ENCODE measurements around the gene ENTPD6.
A peak's percentile ranks its signal among the peaks of the same experiment; 100 is the strongest.
"Not testable (repeated sequence)": the region's sequence is repeated elsewhere in the genome, so short reads cannot be mapped to it uniquely, and the experiment has no call there.

Gene ENTPD6

DNA sequence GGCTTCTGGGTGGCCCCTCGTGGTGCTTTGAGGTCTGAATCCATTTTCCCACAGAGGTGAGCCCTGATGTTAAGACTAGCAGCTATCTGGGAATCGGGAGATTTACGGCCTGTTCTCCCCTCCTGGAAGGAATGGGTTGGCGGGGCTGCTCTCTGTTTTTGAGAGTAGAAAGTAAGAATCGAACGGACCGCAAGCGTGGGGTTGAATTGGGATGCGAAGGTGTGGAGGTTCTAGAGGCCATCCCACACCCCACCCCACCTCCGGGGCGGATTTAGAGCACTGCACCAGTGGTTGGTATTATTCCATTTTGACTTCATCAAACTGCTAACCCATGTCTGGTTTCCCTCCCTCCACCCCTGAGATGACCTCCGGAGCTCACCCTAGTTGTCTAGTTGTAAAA, 63.8 kb downstream of the ENTPD6 start:
- no peak for DNase-seq

DNA sequence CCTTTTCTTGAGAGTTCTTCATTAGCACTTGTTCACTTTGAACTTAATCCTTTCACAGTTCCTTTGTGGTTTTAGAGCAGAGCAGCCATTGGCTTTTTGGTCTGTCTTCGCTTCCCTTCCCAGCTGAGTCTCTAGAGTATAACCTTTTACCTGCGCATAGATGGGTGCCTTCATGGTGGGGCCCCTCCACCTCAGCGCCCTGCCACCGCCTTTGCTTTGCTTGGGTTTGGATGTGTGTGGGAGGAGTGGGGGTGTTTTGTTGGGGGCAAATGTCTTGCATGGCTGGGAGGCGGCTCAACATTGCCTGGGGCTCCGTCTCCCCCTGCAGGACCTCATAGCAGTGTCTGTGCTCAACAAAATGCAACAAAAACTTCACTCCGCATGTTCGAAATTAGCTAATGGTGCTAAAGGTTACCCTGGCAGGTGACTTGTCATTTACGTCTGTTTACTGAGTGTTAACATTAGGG, 64.3 kb downstream of the ENTPD6 start:
- DNase-seq: no peak

DNA sequence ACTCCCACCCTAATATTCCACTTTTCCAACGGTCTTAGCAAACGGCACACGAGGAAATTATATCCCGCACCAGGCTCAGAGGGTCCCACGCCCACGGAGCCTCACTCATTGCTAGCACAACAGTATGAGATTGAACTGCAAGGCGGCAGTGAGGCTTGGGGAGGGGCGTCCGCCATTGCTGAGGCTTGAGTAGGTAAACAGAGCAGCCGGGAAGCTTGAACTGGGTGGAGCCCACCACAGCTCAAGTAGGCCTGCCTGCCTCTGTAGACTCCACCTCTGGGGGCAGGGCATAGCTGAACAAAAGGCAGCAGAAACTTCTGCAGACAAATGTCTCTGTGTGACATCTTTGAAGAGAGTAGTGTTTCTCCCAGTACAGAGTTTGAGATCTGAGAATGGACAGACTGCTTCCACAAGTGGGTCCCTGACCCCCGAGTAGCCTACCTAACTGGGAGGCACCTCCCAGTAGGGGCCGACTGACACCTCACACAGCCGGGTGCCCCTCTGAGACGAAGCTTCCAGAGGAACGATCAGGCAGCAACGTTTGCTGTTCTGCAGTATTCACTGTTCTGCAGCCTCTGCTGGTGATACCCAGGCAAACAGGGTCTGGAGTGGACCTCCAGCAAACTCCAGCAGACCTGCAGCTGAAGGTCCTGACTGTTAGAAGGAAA, 65.4 kb downstream of the ENTPD6 start:
- not testable (repeated sequence) for DNase-seq

DNA sequence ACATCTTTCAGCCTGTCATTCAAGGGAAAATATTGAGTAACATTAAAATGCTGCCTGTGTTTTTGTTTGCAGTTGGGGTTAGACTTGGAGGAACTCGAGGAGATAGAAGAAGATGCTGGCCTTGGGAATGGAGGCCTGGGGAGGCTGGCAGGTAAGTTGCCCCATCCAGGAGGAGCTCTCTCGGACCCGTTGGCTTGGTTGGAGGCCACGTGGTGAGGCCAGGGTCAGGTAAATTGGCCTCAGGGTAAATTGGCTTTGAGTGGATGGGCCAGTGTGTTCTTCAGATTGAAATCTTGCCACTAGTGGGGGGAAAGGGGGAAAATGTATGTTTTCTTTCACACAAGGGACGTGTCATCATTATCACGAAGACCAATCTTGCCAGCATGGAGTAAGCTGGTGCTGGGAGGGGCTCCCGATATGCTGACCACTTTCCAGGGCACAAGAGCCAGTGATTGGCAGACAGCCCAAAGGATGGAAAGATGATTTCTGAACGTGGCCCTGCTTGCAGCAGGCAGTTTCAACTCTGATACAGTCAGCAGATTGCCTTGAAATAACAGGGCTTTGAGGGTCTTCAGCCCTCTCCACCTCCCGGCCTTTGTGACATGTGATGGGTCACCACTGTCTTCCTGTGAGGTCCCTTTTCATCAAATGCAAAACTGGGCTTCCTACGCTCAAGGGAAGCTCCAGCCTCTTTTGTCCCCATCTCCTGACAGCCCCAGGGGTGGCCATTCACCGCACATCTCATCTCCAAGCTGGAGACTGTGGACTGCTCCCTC, 73.7 kb downstream of the ENTPD6 start:
- no peak for DNase-seq

DNA sequence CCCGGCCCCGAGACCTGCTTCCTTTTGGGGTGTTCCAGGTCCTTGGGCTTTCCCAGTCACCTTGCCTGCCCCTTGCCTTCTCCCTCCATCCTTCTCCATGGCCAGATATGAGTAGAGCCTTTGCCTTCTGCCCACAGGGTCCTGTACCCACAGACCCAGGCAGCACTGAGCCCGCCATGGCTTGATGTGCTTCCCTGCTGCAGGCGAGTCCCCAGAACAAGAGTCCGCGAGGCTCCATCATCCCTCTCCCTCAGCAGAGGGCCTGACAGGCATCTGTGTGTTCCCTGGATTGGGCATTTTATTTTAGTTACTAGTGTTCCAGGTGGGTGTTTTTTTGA, 74.3 kb downstream of the ENTPD6 start:
- no peak for DNase-seq

DNA sequence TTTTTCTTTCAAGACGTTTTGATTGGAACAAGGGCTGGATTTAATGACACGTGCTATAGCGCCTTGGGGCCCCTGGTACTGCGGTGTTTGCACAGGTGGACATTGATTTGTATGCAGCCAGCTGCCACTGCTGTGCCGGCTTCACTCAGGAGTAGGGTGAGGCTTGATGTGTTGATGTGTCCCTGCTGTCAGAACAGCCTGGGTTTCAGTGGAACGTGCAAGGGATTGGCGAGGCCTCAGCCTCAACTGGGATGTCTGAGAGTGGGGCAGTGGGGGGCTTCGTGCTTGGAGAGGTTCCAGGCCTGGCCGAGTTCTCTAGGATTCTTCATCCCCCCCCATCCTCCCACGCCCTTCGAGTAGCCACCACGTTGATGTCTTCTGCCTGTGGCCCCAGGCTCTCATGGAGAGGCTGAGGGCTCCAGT, 75.3 kb downstream of the ENTPD6 start:
- DNase-seq: peak; percentile 90

DNA sequence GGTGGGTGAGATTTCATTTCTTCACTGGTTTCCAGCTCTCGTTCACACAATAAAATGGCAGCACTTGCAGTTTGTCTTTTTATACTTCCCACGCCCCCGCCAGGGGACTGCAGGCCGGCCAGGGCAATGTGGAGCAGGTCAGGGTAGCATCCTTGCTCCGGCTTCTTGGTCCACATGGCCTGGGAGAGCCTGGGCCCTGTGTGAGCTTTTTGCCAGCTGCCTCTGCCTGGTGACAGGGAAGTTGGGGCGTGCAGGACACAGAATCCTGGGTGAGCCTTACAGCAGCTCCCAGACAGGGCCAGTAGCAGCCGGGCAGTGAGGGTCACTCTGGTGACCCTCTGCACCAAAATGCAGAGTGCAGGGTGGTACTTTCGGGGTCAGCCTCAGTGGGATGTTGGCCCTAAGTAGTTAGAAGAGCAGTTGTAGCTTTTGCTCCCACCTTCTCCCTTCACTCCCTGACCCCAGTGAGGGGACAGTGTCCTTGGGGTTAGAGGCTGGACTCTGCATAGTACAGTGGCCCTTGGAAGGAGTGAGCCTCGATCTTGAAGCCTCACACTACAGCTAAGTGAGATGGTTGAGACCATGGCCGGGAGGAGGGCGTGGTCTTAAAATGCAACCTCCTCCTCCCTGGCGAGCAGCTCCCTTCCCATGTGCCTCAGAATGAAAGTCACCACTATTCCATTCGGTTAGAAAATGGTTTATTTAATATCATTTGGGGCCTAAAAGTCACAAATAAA, 76.1 kb downstream of the ENTPD6 start:
- no peak for DNase-seq

DNA sequence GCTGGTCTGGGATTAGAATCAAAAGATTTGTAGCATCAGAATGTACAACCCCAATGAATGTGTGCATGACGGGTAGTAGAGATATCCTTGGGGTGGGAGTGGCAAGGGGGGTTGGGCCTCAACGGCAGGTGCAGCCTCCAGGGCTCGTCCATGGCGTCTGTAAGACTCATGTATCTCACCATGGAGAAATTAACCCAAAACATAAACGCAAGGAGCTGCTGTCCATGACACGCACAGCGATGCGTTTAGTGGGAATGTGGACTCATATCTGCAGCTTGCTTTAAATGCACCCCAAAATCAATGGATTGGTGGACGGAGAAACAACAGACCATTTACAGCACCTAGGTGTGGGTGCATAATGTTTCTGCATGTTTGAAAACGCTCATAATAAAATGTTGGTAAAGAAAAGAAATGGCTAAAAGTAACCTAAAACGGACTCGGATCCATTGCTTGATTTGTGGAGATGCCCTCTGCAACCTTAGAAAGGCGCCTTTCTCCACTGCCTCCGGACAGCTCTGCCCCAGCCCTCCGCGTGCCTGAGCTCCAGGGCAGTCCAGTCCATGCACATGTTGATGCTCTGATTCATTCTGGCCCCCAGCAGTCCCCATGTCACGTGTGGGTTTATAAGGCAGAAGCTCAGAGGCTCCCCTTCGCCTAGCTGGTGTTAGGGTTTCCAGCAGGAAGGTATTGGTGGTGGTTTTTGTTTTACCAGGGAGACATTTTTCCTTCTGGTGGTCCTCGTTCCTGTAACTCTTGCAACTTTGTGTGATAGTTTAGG, 76.9 kb downstream of the ENTPD6 start:
- no peak for DNase-seq

DNA sequence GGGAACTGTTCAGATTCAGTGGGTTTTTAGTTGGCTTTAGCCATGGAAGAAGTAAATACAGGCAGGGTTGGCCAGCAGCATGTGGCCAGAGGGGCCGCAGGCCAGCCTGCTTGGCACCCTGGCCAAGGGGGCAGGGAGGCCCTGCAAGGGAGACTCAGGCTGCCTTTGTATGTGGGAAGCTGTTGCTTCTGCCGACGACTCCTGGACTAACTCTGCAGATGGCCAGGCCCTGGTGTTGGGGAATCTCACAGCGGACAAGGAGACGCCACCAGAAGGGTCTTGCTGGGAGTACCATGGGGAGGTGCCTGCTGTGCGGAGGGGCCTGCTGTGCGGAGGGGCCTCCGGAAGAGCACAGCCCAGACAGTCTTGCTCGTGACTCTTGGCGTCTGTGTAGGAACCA, 77.5 kb downstream of the ENTPD6 start:
- DNase-seq: no peak

DNA sequence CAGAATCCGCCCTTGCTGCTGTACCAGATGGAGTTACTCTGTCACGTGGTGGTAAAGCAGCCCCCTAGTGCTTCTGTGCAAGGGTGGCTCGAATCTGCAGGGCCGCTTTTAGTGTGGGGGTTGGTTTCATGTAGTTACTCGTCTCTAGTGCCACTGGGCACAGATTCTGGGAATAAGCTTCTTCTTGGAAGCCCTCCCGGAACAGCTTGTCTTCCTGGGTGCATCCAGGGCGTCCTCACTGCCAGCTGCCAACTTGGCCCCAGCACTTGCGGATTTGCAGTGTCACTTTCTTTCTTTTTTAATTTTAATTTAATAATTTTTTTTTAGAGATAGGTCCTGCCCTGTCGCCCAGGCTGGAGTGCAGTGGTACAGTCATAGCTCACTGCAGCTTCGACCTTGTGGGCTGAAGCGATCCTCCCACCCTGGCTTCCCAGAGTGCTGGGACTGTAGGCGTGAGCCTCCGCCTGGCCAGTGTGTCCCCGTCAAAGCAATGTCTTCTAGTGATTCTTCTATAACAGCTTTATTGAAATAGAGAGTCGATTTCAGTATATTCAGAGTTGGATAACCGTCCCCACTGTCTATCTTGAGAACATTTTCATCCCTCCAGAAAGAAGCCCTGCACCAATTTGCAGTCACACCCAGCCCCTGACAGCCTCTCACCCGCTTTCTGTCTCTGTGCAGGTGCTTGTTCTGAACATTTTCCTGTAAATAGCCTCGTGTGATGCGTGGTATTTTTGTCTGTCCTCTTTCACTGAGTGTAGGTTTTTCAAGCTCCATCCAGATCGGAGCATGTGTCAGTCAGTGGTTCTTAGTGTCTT, 78.2 kb downstream of the ENTPD6 start:
- DNase-seq: no peak

DNA sequence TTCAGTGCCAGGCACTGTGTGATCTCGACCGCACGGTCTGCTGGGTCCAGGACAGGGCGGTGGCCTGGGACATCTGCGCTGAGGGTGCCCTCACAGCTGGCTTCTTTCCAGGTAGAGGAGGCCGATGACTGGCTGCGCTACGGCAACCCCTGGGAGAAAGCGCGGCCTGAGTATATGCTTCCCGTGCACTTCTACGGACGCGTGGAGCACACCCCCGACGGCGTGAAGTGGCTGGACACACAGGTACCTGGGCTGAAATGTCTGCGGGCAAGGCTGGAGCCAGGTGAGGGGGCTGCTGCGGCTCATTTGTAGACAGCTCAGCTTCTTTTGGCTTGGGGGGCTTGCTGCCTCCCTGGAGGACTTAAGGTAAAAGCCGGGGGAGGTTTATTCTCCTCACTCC, 79.0 kb downstream of the ENTPD6 start:
- DNase-seq: no peak

DNA sequence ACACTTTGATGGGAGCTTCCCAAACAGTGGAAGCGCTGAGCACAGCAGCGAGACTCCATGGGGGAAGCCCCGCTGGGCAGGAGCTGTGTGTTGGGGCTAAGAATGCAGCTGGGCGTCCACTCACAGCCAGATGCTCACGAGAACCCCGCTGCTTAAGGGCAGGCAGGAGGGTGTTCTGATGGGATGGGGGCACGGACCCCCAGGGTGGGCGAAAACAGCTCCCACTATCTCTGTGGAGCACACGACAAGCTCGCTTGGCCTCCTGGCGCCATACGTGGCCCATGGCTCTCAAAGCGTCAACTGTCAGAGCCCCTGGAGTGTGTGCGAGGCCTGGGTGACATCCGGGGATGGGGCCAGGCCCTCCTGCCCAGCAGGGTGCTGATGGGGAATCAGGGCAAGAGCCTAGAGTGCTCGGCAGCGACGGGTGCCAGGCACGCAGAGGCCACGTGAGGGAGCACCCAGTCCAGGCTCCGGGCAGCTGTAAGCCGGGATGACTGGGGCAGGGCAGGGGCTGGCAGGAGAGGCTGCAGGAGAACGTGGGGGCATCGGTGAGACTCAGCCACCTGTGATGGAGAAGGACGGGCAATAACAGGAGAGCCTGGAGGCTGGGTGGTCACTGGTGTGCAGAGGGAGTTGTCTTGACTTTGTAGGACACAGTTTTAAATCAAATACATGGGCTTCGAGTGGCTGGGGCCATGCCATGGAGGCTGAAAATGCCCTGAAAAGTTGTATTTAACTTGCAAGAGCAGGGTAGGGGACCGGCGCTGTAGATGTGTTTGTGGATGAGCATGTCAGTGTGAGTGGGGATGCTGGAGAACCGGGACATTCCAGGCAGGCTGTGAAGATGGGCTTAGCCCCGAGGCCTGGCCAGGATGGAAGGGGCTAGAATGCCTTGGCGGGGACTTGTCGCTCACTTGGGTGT, 79.6 kb downstream of the ENTPD6 start:
- DNase-seq: no peak

DNA sequence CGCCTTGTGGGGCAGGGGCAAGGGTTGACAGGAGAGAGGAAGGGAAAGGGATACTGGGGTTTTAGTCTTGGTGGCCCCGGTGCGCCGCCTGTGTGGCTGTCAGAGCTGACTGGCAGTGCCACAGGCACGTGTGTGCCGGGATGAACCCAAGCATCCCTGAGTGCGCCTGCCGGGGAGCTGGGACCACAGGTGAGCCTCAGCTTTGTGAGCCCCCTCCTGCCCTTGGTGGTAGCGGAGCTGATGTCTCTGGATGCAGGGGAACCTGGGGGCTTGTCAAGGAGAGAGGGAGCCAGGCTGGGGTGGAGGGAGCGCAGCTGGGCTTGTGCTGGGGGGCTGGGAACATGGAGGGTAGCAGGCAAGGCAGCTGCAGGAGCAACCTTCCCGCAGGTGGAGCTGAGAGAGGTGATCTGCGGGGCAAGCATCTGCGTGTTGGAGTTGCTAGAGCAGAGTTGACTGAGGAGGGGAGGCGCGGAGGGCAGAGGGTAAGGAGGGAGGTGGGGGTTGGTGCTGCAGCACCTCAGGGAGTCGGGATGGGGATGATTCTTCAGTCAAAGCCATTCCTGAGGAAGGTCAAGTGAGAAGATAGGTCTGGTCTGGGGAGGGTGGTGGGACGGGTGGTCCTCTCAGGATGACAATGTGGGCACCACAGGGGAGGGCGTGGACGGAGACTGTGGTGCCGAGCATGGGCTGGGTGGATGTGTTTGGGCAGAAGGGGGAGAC, 80.5 kb downstream of the ENTPD6 start:
- DNase-seq: no peak

Measured in SHP77 treated with DMSO at 0.1 percent for 48 hours (cell line).